Ishikawa (cell line): ENCODE results near the gene MYO18A.

Experiments
- CEBPB ChIP-seq: IDR thresholded peaks from 2 replicates; pipeline ENCODE4 v1.6.1; 2012
- CREB1 ChIP-seq: IDR thresholded peaks from 2 replicates; pipeline ENCODE4 v1.6.1; 2012; ENCODE audit warnings: low read depth
- EGR1 ChIP-seq: IDR thresholded peaks from 2 replicates; pipeline ENCODE4 v1.6.1; 2012
- EP300 ChIP-seq: IDR thresholded peaks from 2 replicates; pipeline ENCODE4 v1.6.1; 2012; ENCODE audit warnings: borderline replicate concordance
- FOXM1 ChIP-seq: IDR thresholded peaks from 2 replicates; pipeline ENCODE4 v1.6.1; 2012; ENCODE audit warnings: low read depth, borderline replicate concordance
- NFIC ChIP-seq: IDR thresholded peaks from 2 replicates; pipeline ENCODE4 v1.6.1; 2012
- RAD21 ChIP-seq: IDR thresholded peaks from 2 replicates; pipeline ENCODE4 v1.6.1; 2012; ENCODE audit warnings: low read depth
- TAF1 ChIP-seq: IDR thresholded peaks from 2 replicates; pipeline ENCODE4 v1.6.1; 2012; ENCODE audit warnings: low read depth, mild to moderate bottlenecking
- TCF12 ChIP-seq: IDR thresholded peaks from 2 replicates; pipeline ENCODE4 v1.6.1; 2012; ENCODE audit warnings: low read depth
- TEAD4 ChIP-seq: IDR thresholded peaks from 2 replicates; pipeline ENCODE4 v1.6.1; 2012
- YY1 ChIP-seq: IDR thresholded peaks from 2 replicates; pipeline ENCODE4 v1.6.1; 2012; ENCODE audit warnings: low read depth
- ZBTB7A ChIP-seq: IDR thresholded peaks from 2 replicates; pipeline ENCODE4 v1.6.1; 2012; ENCODE audit warnings: low read depth
- TF ChIP-seq, protein P1 (sequence below): IDR thresholded peaks from 2 replicates; pipeline ENCODE4 v1.6.1; 2012; ENCODE audit warnings: low read depth, mild to moderate bottlenecking
- TF ChIP-seq, protein P2 (sequence below): IDR thresholded peaks from 2 replicates; pipeline ENCODE4 v1.6.1; 2012
- TF ChIP-seq, protein P3 (sequence below): IDR thresholded peaks from 2 replicates; pipeline ENCODE4 v1.6.1; 2012

Gene MYO18A

DNA sequence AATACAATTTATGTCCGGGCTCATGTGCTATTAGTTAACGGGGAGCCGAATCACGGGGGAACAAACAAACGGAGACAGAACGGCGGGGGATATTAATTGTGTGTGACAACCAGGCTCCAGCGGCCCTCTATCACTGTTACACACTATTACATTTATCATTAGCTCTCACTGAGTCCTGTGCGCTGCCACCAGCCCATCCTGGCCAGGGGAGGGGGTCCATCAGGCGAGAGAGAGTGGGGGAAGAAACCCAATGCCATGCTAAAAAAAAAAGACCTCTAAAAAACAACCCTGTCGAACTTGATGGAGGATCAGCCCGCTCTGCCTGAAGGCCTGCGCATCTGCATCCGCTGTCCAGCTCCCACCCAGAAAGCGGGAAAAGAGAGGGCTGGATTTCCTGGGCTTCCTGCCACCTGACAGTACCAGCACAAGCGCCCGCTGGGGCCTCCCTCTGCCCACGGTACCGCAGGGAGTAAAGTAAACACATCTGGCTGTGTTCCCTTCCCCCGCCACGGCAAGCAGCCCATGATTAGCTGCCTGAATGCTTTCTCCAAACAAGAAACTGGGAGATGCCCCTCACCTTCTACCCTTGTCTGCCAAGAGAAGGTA lies 95.6 kb downstream of the MYO18A start:
- TF ChIP-seq, protein P1, sequence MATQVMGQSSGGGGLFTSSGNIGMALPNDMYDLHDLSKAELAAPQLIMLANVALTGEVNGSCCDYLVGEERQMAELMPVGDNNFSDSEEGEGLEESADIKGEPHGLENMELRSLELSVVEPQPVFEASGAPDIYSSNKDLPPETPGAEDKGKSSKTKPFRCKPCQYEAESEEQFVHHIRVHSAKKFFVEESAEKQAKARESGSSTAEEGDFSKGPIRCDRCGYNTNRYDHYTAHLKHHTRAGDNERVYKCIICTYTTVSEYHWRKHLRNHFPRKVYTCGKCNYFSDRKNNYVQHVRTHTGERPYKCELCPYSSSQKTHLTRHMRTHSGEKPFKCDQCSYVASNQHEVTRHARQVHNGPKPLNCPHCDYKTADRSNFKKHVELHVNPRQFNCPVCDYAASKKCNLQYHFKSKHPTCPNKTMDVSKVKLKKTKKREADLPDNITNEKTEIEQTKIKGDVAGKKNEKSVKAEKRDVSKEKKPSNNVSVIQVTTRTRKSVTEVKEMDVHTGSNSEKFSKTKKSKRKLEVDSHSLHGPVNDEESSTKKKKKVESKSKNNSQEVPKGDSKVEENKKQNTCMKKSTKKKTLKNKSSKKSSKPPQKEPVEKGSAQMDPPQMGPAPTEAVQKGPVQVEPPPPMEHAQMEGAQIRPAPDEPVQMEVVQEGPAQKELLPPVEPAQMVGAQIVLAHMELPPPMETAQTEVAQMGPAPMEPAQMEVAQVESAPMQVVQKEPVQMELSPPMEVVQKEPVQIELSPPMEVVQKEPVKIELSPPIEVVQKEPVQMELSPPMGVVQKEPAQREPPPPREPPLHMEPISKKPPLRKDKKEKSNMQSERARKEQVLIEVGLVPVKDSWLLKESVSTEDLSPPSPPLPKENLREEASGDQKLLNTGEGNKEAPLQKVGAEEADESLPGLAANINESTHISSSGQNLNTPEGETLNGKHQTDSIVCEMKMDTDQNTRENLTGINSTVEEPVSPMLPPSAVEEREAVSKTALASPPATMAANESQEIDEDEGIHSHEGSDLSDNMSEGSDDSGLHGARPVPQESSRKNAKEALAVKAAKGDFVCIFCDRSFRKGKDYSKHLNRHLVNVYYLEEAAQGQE = 0 out of 2 replicates have a peak, but pooled peaks have one; percentile 21
- TF ChIP-seq YY1 = no peak
- TF ChIP-seq NFIC = peak; percentile 82
- TF ChIP-seq CEBPB = no peak
- TF ChIP-seq, protein P2, sequence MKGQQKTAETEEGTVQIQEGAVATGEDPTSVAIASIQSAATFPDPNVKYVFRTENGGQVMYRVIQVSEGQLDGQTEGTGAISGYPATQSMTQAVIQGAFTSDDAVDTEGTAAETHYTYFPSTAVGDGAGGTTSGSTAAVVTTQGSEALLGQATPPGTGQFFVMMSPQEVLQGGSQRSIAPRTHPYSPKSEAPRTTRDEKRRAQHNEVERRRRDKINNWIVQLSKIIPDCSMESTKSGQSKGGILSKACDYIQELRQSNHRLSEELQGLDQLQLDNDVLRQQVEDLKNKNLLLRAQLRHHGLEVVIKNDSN = peak; percentile 31; the same call in 1 of the 2 replicates
- no peak for TF ChIP-seq ZBTB7A
- peak; percentile 67 for TF ChIP-seq TEAD4
- peak; percentile 93 for TF ChIP-seq TCF12
- peak; percentile 84 for TF ChIP-seq EP300
- TF ChIP-seq RAD21 = peak; percentile 10; the same call in 1 of the 2 replicates
- peak; percentile 75 for TF ChIP-seq EGR1
- TF ChIP-seq, protein P3, sequence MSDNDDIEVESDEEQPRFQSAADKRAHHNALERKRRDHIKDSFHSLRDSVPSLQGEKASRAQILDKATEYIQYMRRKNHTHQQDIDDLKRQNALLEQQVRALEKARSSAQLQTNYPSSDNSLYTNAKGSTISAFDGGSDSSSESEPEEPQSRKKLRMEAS = peak; percentile 45; the same call in 1 of the 2 replicates
- TF ChIP-seq TAF1 = no peak
- TF ChIP-seq CREB1 = no peak
- peak; percentile 55; the same call in 1 of the 2 replicates for TF ChIP-seq FOXM1

DNA sequence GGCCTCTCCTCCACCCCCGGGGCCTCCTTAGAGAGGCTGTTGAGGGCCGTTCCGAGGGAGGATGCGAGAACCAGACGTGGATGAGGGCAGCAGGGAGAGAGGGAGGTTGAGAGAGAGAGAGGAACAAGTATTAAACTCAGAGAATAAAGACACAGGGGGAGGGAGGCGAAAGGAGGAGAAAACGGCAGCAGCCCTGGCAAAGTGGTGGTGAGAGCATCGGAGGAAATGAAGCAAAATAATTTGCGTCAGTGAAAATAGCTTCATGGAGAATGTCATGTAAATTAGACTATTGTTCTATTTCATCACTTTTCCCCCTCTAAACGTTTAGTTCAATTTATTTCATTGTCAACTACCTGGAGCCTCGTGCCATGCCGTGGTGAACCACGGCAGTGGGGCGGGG lies 99.2 kb downstream of the MYO18A start:
- TF ChIP-seq CREB1 (no peak), TCF12 (no peak), TEAD4 (no peak), NFIC (no peak), EP300 (no peak), EGR1 (no peak), ZBTB7A (no peak), FOXM1 (no peak), RAD21 (no peak), CEBPB (no peak)
- TF ChIP-seq, protein P2 = no peak
- TF ChIP-seq, protein P3 = no peak
- TF ChIP-seq, protein P1 = no peak

DNA sequence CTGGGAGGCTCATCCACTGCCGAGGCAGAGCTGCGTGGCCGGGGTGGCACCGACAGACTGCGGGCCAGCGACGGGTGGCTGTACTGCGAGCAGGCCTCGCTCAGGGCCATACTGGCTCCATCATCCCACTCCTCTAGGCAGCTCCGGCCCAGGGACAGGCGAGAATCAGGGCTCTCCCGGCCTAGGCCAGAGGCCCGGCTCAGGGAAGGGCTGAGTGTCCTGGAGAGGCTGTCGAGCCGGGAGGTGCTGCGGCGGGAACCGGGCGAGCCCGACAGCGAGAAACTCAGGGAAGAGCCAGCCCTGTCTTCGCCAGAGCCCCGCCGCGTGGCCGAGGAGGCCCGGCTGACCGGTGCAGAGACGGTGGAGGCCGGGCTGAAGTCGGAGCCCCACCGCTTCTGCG lies 99.9 kb downstream of the MYO18A start:
- TF ChIP-seq NFIC (no peak), TAF1 (no peak), TCF12 (no peak), EP300 (no peak), ZBTB7A (no peak)
- TF ChIP-seq, protein P1 = no peak

DNA sequence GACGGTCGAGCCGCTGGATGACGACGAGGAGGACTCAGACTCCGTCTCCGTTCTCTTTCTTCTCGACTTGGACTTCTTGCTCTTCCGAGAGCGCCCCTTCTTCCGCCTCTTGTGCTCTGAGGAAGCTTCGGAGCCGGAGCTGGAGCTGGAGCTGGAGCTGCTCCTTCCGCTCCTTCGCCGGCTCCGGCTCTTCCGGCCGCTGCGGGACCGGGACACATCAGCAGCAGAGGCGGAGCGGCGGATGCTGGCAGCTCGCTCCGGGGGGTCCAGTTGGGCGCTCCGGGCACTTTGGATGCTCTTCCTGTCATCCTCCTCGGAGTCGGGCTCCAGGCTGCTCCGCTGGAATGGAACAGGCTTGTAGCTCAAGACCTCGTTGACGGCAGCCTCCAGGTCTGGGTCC lies 100.3 kb downstream of the MYO18A start:
- TF ChIP-seq, protein P2 = no peak
- TF ChIP-seq RAD21 (no peak), EGR1 (no peak), TEAD4 (no peak), EP300 (no peak), CREB1 (no peak), TCF12 (no peak)
- TF ChIP-seq, protein P3 = no peak
- TF ChIP-seq, protein P1 = no peak
